H1 (cell line): ENCODE measurements around the gene OGFR. TPM values are rescaled to one million over a fixed set of nuclear protein-coding genes. Genes with fewer than 3 reads are reported as not detected.

Source experiments
- CTCF ChIA-PET: fragments of 300-600 bp; sonication (Branson Sonifier 250); formaldehyde crosslinking; loops from one replicate; lab custom pipeline; 2021; ENCODE audit not compliant: partially characterized antibody; lab: Charles Lee
- POLR2A ChIA-PET: fragments of 300-600 bp; sonication (Branson Sonifier 250); formaldehyde crosslinking; loops from one replicate; lab custom pipeline; 2021; ENCODE audit warnings: inconsistent platforms; ENCODE audit not compliant: partially characterized antibody; lab: Charles Lee
- DNase-seq, 2 experiments: peaks; one replicate each; pipeline versions ENCODE4 v3.0.0 to v3.0.0-alpha.2; 2010 to 2022; ENCODE audit warnings: low spot score in 2 of 2, low read depth in 1 of 2, mixed read lengths in 1 of 2
- FAIRE-seq: peaks from 2 replicates; lab custom pipeline; 2011; peaks lifted over from hg19 to GRCh38; lab: Jason Lieb, UNC
- H2AFZ ChIP-seq: 2 replicates; pipeline ENCODE4 v1.8.1; 2012; ENCODE audit warnings: low read length, inconsistent platforms
- H2AK5ac ChIP-seq: 2 replicates; pipeline ENCODE4 v1.6.1; 2013; ENCODE audit warnings: low read depth, low read length
- H2BK120ac ChIP-seq: replicated peaks from 2 replicates; pipeline ENCODE3; 2013; ENCODE audit warnings: low read depth, low read length, inconsistent platforms
- H2BK12ac ChIP-seq: 2 replicates; pipeline ENCODE4 v1.6.1; 2013; ENCODE audit warnings: low read depth, low read length
- H2BK15ac ChIP-seq: 2 replicates; pipeline ENCODE4 v1.6.1; 2013; ENCODE audit warnings: low read length
- H2BK20ac ChIP-seq: 2 replicates; pipeline ENCODE4 v1.6.1; 2013; ENCODE audit warnings: low read length
- H2BK5ac ChIP-seq: 2 replicates; pipeline ENCODE4 v1.6.1; 2013; ENCODE audit warnings: low read depth, low read length
- H3K14ac ChIP-seq: 2 replicates; pipeline ENCODE4 v1.6.1; 2013; ENCODE audit warnings: inconsistent platforms; ENCODE audit not compliant: insufficient read length
- H3K18ac ChIP-seq: 2 replicates; pipeline ENCODE4 v1.6.1; 2013; ENCODE audit warnings: low read length; ENCODE audit errors: extremely low read depth
- H3K23ac ChIP-seq: 2 replicates; pipeline ENCODE4 v1.6.1; 2013; ENCODE audit warnings: inconsistent platforms; ENCODE audit not compliant: insufficient read length
- H3K23me2 ChIP-seq: 2 replicates; pipeline ENCODE4 v1.6.1; 2013; ENCODE audit warnings: low read depth, low read length
- H3K27ac ChIP-seq: 2 replicates; pipeline ENCODE4 v1.6.1; 2011; ENCODE audit warnings: low read depth, low read length, inconsistent platforms
- H3K27me3 ChIP-seq, 4 experiments: replicated peaks in 1 of 4; 1 replicate in 1 of 4; 2 replicates in 3 of 4; pipeline versions ENCODE4 v1.6.1 to v1.8.1; 2011 to 2013; ENCODE audit warnings: low read length in 3 of 4, mild to moderate bottlenecking in 3 of 4, inconsistent platforms in 2 of 4, mixed read lengths in 2 of 4, moderate library complexity in 1 of 4; ENCODE audit not compliant: control insufficient read depth in 3 of 4, insufficient read depth in 3 of 4; ENCODE audit errors: extremely low read depth in 1 of 4
- H3K36me3 ChIP-seq, 4 experiments: 2 replicates each; pipeline versions ENCODE4 v1.6.1 to v1.8.1; 2011 to 2013; ENCODE audit warnings: mild to moderate bottlenecking in 4 of 4, low read length in 3 of 4, moderate library complexity in 2 of 4, control low read depth in 1 of 4, inconsistent platforms in 1 of 4; ENCODE audit not compliant: insufficient read depth in 4 of 4, control insufficient read depth in 2 of 4
- H3K4ac ChIP-seq: replicated peaks from 2 replicates; pipeline ENCODE3; 2013; ENCODE audit warnings: low read length, low read depth, mixed read lengths, inconsistent platforms; ENCODE audit not compliant: insufficient read length
- H3K4me1 ChIP-seq, 4 experiments: replicated peaks in 1 of 4; 1 replicate in 1 of 4; 2 replicates in 3 of 4; pipeline versions ENCODE4 v1.6.1 to v1.8.1; 2011 to 2013; ENCODE audit warnings: low read length in 3 of 4, inconsistent platforms in 2 of 4, mixed read lengths in 1 of 4; ENCODE audit not compliant: insufficient read depth in 4 of 4, control insufficient read depth in 3 of 4
- H3K4me2 ChIP-seq, 2 experiments: 2 replicates each; pipeline versions ENCODE4 v1.6.1 to v1.8.1; 2011 to 2013; ENCODE audit warnings: low read depth in 2 of 2, low read length in 2 of 2, control low read depth in 1 of 2, inconsistent platforms in 1 of 2, mild to moderate bottlenecking in 1 of 2; ENCODE audit not compliant: insufficient read depth in 1 of 2
- H3K4me3 ChIP-seq, 4 experiments: fragments of 200-600, 300-600 bp in 1 of 4; sonication (generic), shearing (Covaris generic), sonication (Bioruptor Twin) in 1 of 4; 2 replicates each; pipeline versions ENCODE4 v1.5.1 to v1.8.1; 2011 to 2016; ENCODE audit warnings: low read length in 4 of 4, low read depth in 3 of 4, control low read depth in 2 of 4, inconsistent platforms in 2 of 4, mild to moderate bottlenecking in 2 of 4, mixed read lengths in 1 of 4, moderate library complexity in 1 of 4; ENCODE audit not compliant: insufficient read depth in 2 of 4; ENCODE audit errors: extremely low read depth in 1 of 4
- H3K56ac ChIP-seq: replicated peaks from 2 replicates; pipeline ENCODE3; 2013; ENCODE audit warnings: low read depth, mild to moderate bottlenecking, mixed read lengths, low read length, inconsistent platforms; ENCODE audit not compliant: insufficient read length
- H3K79me1 ChIP-seq: 2 replicates; pipeline ENCODE4 v1.6.1; 2013; ENCODE audit warnings: low read depth, low read length, control low read depth
- H3K79me2 ChIP-seq, 2 experiments: 2 replicates each; pipeline versions ENCODE4 v1.6.1 to v1.8.1; 2012 to 2013; ENCODE audit warnings: low read length in 2 of 2, mild to moderate bottlenecking in 2 of 2, inconsistent platforms in 1 of 2; ENCODE audit not compliant: insufficient read depth in 2 of 2, control insufficient read depth in 1 of 2
- H3K9ac ChIP-seq, 4 experiments: replicated peaks in 1 of 4; 1 replicate in 1 of 4; 2 replicates in 3 of 4; pipeline versions ENCODE4 v1.6.1 to v1.8.1; 2011 to 2013; ENCODE audit warnings: low read depth in 3 of 4, low read length in 3 of 4, control low read depth in 2 of 4, mild to moderate bottlenecking in 2 of 4, moderate library complexity in 2 of 4, inconsistent platforms in 1 of 4; ENCODE audit errors: extremely low read depth in 1 of 4
- H3K9me3 ChIP-seq, 2 experiments: 2 replicates each; pipeline versions ENCODE4 v1.6.1 to v1.8.1; 2012 to 2013; ENCODE audit warnings: mild to moderate bottlenecking in 2 of 2, moderate library complexity in 2 of 2, control low read depth in 1 of 2, inconsistent platforms in 1 of 2, low read depth in 1 of 2, low read length in 1 of 2, mixed read lengths in 1 of 2; ENCODE audit not compliant: insufficient read depth in 2 of 2
- H4K20me1 ChIP-seq, 2 experiments: replicated peaks in 1 of 2; 2 replicates each; pipeline versions ENCODE3 to v1.8.1; 2011 to 2013; ENCODE audit warnings: inconsistent platforms in 2 of 2, low read length in 2 of 2, mild to moderate bottlenecking in 1 of 2; ENCODE audit not compliant: insufficient read depth in 2 of 2, control insufficient read depth in 1 of 2
- H4K5ac ChIP-seq: 2 replicates; pipeline ENCODE4 v1.6.1; 2013; ENCODE audit warnings: low read length, low read depth, mixed read lengths, inconsistent platforms; ENCODE audit not compliant: insufficient read length
- H4K8ac ChIP-seq: 2 replicates; pipeline ENCODE4 v1.8.0; 2013; ENCODE audit warnings: mild to moderate bottlenecking, moderate library complexity, low read length, inconsistent platforms; ENCODE audit not compliant: insufficient read depth; ENCODE audit errors: extremely low read depth
- H4K91ac ChIP-seq: replicated peaks from 2 replicates; pipeline ENCODE3; 2013; ENCODE audit warnings: low read length, mixed read lengths, inconsistent platforms; ENCODE audit not compliant: insufficient read length
- CBX8 ChIP-seq: fragments of 300-800, 300-1000 bp; sonication (generic); IDR thresholded peaks from 2 replicates; pipeline ENCODE4 v1.7.1; 2016; ENCODE audit warnings: low read depth, low read length, borderline replicate concordance
- EP300 ChIP-seq, 2 experiments: IDR thresholded peaks; 1 replicate in 1 of 2; 2 replicates in 1 of 2; pipeline ENCODE4 v1.6.1; 2011 to 2012; ENCODE audit warnings: low read depth in 2 of 2, low read length in 2 of 2, mild to moderate bottlenecking in 2 of 2, borderline replicate concordance in 1 of 2, inconsistent platforms in 1 of 2, moderate library complexity in 1 of 2
- HDAC2 ChIP-seq, 2 experiments: fragments of 300-600 bp in 1 of 2; sonication (generic) in 1 of 2; IDR thresholded peaks; 2 replicates each; pipeline ENCODE4 v1.6.1; 2011 to 2012; ENCODE audit warnings: low read depth in 2 of 2, low read length in 2 of 2, mild to moderate bottlenecking in 2 of 2, moderate library complexity in 2 of 2, borderline replicate concordance in 1 of 2, inconsistent platforms in 1 of 2
- KDM1A ChIP-seq: fragments of 200-600, 300-600 bp; sonication (generic); IDR thresholded peaks from 2 replicates; pipeline ENCODE4 v1.7.1; 2016; ENCODE audit warnings: mild to moderate bottlenecking, low read length, borderline replicate concordance
- NANOG ChIP-seq: IDR thresholded peaks from 2 replicates; pipeline ENCODE4 v1.6.1; 2011; ENCODE audit warnings: low read length, low read depth, mild to moderate bottlenecking, inconsistent platforms; ENCODE audit not compliant: insufficient read depth, poor library complexity, severe bottlenecking
- RFX5 ChIP-seq: IDR thresholded peaks from 2 replicates; pipeline ENCODE4 v1.6.1; 2011; ENCODE audit warnings: low read depth, low read length, improper control_type of control experiment, borderline replicate concordance
- WGBS, 2 experiments: shearing (Covaris generic) in 1 of 2; methylation state at CpG; one replicate each; pipeline versions ENCODE4 v1.1.6 to v1.1.7; 2013 to 2015; ENCODE audit warnings: low lambda C conversion rate in 2 of 2, mixed read lengths in 2 of 2, inconsistent platforms in 1 of 2, low coverage in 1 of 2, missing lambda C conversion rate in 1 of 2; ENCODE audit not compliant: insufficient replicate concordance in 2 of 2, insufficient coverage in 1 of 2, insufficient read length in 1 of 2; ENCODE audit errors: extremely low coverage in 1 of 2, missing lambda C conversion rate in 1 of 2; 5-methylcytosine and 5-hydroxymethylcytosine counted together
- polyA plus RNA-seq, 7 experiments: library from polyadenylated mRNA; depleted of rRNA in 3 of 7; stranded (reverse) in 5 of 7; unstranded in 2 of 7; fragments of >200 nt in 5 of 7; fragments of 200-250 nt in 2 of 7; gene quantifications; 1 replicate in 5 of 7; 2 replicates in 1 of 7; 4 replicates in 1 of 7; pipeline versions ENCODE4 v1.2.1 to v1.2.3, GENCODE V29; 2011 to 2013; ENCODE audit warnings: missing spikeins in 2 of 7, mixed read lengths in 2 of 7
- total RNA-seq: library from RNA; stranded (reverse); fragmentation: NEBNext Ultra II Directional; extraction: Animal tissue kit (Norgen Biotek cat#: 25700); gene quantifications from 2 replicates; pipeline ENCODE4 v1.2.1, GENCODE V29; 2021
- TF ChIP-seq, protein P1 (sequence below): IDR thresholded peaks from 2 replicates; pipeline ENCODE4 v1.6.1; 2011; ENCODE audit warnings: low read length, improper control_type of control experiment

Gene OGFR
- total and polyA plus RNA-seq, 2 of the 8 experiments (the other 6 are each of a cell fraction or from before 2014, with no cell fraction given), result 13.9 to 25.1 TPM

DNA sequence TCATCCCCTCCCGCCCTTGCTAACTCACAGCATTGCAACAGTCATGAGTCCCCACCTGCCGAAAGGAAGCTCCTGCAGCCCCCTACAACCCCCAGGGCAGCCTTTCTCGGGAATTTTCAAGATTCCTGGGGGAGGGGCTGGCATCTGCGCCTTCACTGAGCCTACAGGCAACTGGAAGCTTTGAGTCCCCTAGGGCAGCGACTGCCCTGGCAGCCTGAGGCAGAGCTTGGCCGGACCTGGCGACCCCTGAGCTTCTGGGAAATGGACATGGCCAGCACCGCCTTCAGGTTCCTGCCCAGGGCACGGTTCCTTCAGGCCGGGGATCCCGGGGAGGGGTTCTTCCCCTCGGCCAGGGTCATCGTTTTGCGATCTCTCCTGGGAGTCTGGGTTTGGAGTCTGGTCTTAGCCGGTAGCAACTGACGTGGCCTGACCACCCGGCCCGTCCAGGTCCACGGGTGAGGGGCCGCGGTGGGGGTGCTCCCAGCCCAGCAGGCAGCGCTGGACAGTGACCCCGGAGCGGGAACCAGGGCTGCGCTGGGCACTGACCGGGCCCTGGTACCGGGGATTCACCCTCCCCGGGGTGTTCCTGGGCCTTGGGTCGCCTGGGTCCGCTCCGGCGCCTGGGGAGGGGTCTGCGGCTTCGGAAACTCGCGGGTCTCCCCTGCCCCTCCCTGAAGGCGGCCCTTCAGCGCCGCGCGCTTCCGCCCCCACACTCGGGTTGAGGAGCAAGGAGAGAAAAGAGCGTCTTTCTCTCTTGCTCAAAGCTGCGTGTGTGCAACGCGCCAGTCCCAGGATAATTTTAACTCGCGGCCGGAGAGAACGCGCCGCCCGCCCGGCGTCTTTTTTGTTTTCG lies 11.6 kb downstream of the OGFR start:
- peak overlapping the region; percentile 90 for H4K8ac ChIP-seq
- WGBS, 2 experiments, result 2% methylated on average over 43 of the region's 57 CpGs; no CpG with 5 or more reads in 1 of the 2 experiments
- H2AK5ac ChIP-seq, result no peak overlapping the region
- H3K9me3 ChIP-seq, result no peaks in the 10 kb centered on the region
- POLR2A ChIA-PET, result interaction anchor here (0.8 to 4.6 kb wide), 29 partner anchors 9 to 452 kb away, joined by 3 to 22 read pairs (median 6); partner anchors contain the start of genes GID8, MRGBP, OGFR and SLCO4A1
- H3K36me3 ChIP-seq, result peaks cover 0 to 19% (median 3%) of the 10 kb centered on the region in 4 experiments; a peak in 2 of 8 replicates
- H3K23ac ChIP-seq, result no peak overlapping the region
- peak overlapping the region; percentile 83; the same call in 1 of the 2 replicates for H2BK5ac ChIP-seq
- peak overlapping the region; percentile 50 for H2BK12ac ChIP-seq
- peak overlapping the region; percentile 28 for H2BK120ac ChIP-seq
- H3K23me2 ChIP-seq, result peaks cover 13% of the 10 kb centered on the region
- DNase-seq, result peak; percentile 84
- peak overlapping the region; percentile 96; the same call in 1 of the 2 replicates for H2BK15ac ChIP-seq
- H3K27ac ChIP-seq, result peak overlapping the region; percentile 28; the same call in 1 of the 2 replicates
- H3K79me1 ChIP-seq, result no peaks in the 10 kb centered on the region
- no peak overlapping the region for H2AFZ ChIP-seq
- H3K9ac ChIP-seq, result peak overlapping the region; percentile 39 to 62 (median 56); a peak in 6 of 7 replicates
- no peak overlapping the region for H3K14ac ChIP-seq
- peak overlapping the region; percentile 64 for H3K56ac ChIP-seq
- peaks cover 0 to 17% (median 11%) of the 10 kb centered on the region in 4 experiments; a peak in 5 of 7 replicates for H3K4me1 ChIP-seq
- H3K4me2 ChIP-seq, result peak overlapping the region; percentile 62 to 97
- no peaks in the 10 kb centered on the region for H3K79me2 ChIP-seq
- peak overlapping the region; percentile 81 for H3K18ac ChIP-seq
- no peak overlapping the region; the same call in 1 of the 2 replicates for H2BK20ac ChIP-seq
- H3K27me3 ChIP-seq, result peaks cover 0 to 8% (median 2%) of the 10 kb centered on the region in 4 experiments; a peak in 2 of 7 replicates
- peak overlapping the region; percentile 90 for H3K4ac ChIP-seq
- CTCF ChIA-PET, result interaction anchor here (1.0 to 3.5 kb wide), 9 partner anchors 9 to 156 kb away, joined by 3 to 15 read pairs (median 4); partner anchors contain the start of gene OGFR
- H4K5ac ChIP-seq, result peak overlapping the region; percentile 8
- peaks cover 0 to 3% of the 10 kb centered on the region in 2 experiments for H4K20me1 ChIP-seq
- peak overlapping the region; percentile 81 for H4K91ac ChIP-seq
- peak overlapping the region; percentile 54 to 71 (median 63) for H3K4me3 ChIP-seq
- FAIRE-seq, result no peak
- no peak for TF ChIP-seq RFX5
- TF ChIP-seq NANOG, result no peak
- 0 out of 4 replicates have a peak, but pooled peaks have one; percentile 9 to 32 for TF ChIP-seq HDAC2 (IDR thresholded peaks at IDR 0.05; ENCODE audit: borderline replicate concordance in 1 of 2, low read depth in 2 of 2, low read length in 2 of 2)
- TF ChIP-seq, protein P1, sequence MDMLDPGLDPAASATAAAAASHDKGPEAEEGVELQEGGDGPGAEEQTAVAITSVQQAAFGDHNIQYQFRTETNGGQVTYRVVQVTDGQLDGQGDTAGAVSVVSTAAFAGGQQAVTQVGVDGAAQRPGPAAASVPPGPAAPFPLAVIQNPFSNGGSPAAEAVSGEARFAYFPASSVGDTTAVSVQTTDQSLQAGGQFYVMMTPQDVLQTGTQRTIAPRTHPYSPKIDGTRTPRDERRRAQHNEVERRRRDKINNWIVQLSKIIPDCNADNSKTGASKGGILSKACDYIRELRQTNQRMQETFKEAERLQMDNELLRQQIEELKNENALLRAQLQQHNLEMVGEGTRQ, result no peak
- TF ChIP-seq KDM1A, result no peak
- TF ChIP-seq EP300 (IDR thresholded peaks at IDR 0.05; ENCODE audit: borderline replicate concordance in 1 of 2, low read depth in 2 of 2, low read length in 2 of 2), result peak in 1 of 2 experiments; percentile 65; a peak in 1 of 3 replicates
- TF ChIP-seq CBX8, result no peak
